Measurements from ENCODE around the gene SOCS3. TPM values are rescaled to one million over a fixed set of nuclear protein-coding genes. Genes with fewer than 3 reads are reported as not detected.
"Not testable (repeated sequence)": the region's sequence is repeated elsewhere in the genome, so short reads cannot be mapped to it uniquely, and the experiment has no call there.

Gene SOCS3
- total RNA-seq, 1 donor from 2014 or later: 16.9 TPM

GRCh38 chr17:78313735-78314648 is 45.9 kb downstream of the SOCS3 start:
- H3K4me1 Mint-ChIP-seq (ENCODE audit: unreplicated experiment): peaks cover 26% of the 10 kb centered on the region
- H3K27me3 Mint-ChIP-seq: peaks cover 11% of the 10 kb centered on the region
- no peak overlapping the region for H3K27ac Mint-ChIP-seq
- peak; percentile 81 for DNase-seq (ENCODE audit: extremely low spot score, unreplicated experiment)
- no peaks in the 10 kb centered on the region for H3K9me3 Mint-ChIP-seq
- TF ChIP-seq CTCF (conservative IDR thresholded peaks at IDR 0.05): no peak
- H3K36me3 Mint-ChIP-seq: no peaks in the 10 kb centered on the region
- peak overlapping the region; percentile 77 for H3K4me3 Mint-ChIP-seq

- H3K36me3 Mint-ChIP-seq; H3K9me3 Mint-ChIP-seq; H3K27me3 Mint-ChIP-seq; H3K4me3 Mint-ChIP-seq; H3K4me1 Mint-ChIP-seq (ENCODE audit: unreplicated experiment); DNase-seq (ENCODE audit: extremely low spot score, unreplicated experiment): not testable (repeated sequence)
- peak overlapping the region; percentile 43 for H3K27ac Mint-ChIP-seq
These were observed 50.1 kb downstream of the SOCS3 start for GRCh38 chr17:78309659-78310255.

- TF ChIP-seq CTCF (conservative IDR thresholded peaks at IDR 0.05): peak; percentile 8
- H3K36me3 Mint-ChIP-seq: no peaks in the 10 kb centered on the region
- no peak overlapping the region for H3K4me3 Mint-ChIP-seq
- no peak overlapping the region for H3K27ac Mint-ChIP-seq
- peaks cover 5% of the 10 kb centered on the region for H3K4me1 Mint-ChIP-seq (ENCODE audit: unreplicated experiment)
- H3K9me3 Mint-ChIP-seq: no peaks in the 10 kb centered on the region
- H3K27me3 Mint-ChIP-seq: peaks cover 6% of the 10 kb centered on the region
- no peak for DNase-seq (ENCODE audit: extremely low spot score, unreplicated experiment)
These were observed 51.8 kb downstream of the SOCS3 start for GRCh38 chr17:78307887-78308638.

- Mint-ChIP-seq H3K27ac (no peak overlapping the region), H3K27me3 (peaks cover 2% of the 10 kb centered on the region), H3K9me3 (no peaks in the 10 kb centered on the region), H3K36me3 (no peaks in the 10 kb centered on the region), H3K4me1 (ENCODE audit: unreplicated experiment) (peaks cover 5% of the 10 kb centered on the region), H3K4me3 (no peak overlapping the region)
- TF ChIP-seq CTCF (conservative IDR thresholded peaks at IDR 0.05): no peak
- no peak for DNase-seq (ENCODE audit: extremely low spot score, unreplicated experiment)
These were observed 53.0 kb downstream of the SOCS3 start for GRCh38 chr17:78306913-78307312.

Other genes with a start within 250 kb of the SOCS3 start
- gene TMC6, start 231.3 kb downstream of the SOCS3 start, total RNA-seq (ENCODE audit: low replicate concordance): 94.4 and 122 TPM in 2 replicates
- 0.85 and 0.90 TPM in 2 replicates for gene TMC8, start 229.3 kb downstream of the SOCS3 start, total RNA-seq (ENCODE audit: low replicate concordance)
- not detected in 2 replicates for gene C17orf99, start 213.7 kb downstream of the SOCS3 start, total RNA-seq (ENCODE audit: low replicate concordance)
- 64.1 and 179 TPM in 2 replicates for gene SYNGR2, start 191.5 kb downstream of the SOCS3 start, total RNA-seq (ENCODE audit: low replicate concordance)
- gene TK1, start 173.0 kb downstream of the SOCS3 start, total RNA-seq (ENCODE audit: low replicate concordance): 34.4 and 41.2 TPM in 2 replicates
- gene AFMID, start 172.7 kb downstream of the SOCS3 start, total RNA-seq (ENCODE audit: low replicate concordance): 26.4 and 30.5 TPM in 2 replicates
- gene BIRC5, start 145.8 kb downstream of the SOCS3 start, total RNA-seq (ENCODE audit: low replicate concordance): 20.0 and 63.3 TPM in 2 replicates
- gene TMEM235, start 128.4 kb downstream of the SOCS3 start, total RNA-seq (ENCODE audit: low replicate concordance): 0.43 TPM in 1 of 2 replicates, not detected in the other
- gene PGS1, start 18.6 kb upstream of the SOCS3 start, total RNA-seq (ENCODE audit: low replicate concordance): 44.7 and 54.8 TPM in 2 replicates
- gene DNAH17, start 217.3 kb upstream of the SOCS3 start, total RNA-seq (ENCODE audit: low replicate concordance): 0.07 and 0.33 TPM in 2 replicates